DOHH2 (cell line): ENCODE data around the gene DQX1.

ENCODE experiments used
- CTCF ChIP-seq: fragments of 200-600 bp; sonication (generic); IDR thresholded peaks from one replicate; pipeline ENCODE4 v1.5.1; 2014; ENCODE audit warnings: antibody characterized with exemption, mild to moderate bottlenecking, low read depth, low read length; ENCODE audit not compliant: poor library complexity, severe bottlenecking
- EZH2phosphoT487 ChIP-seq: fragments of 200-600 bp; sonication (generic); IDR thresholded peaks from 2 replicates; pipeline ENCODE4 v1.6.1; 2017; ENCODE audit warnings: borderline replicate concordance, mild to moderate bottlenecking, antibody characterized with exemption, low read length, moderate library complexity, mixed read lengths

GRCh38 chr2:74575320-74575719 is 49.3 kb upstream of the DQX1 start:
- TF ChIP-seq CTCF (no peak), EZH2phosphoT487 (no peak)
